Mucosa of gallbladder (tissue), 1 donor: ENCODE data around the gene SLC13A4. TPM values are rescaled to one million over a fixed set of nuclear protein-coding genes. Genes with fewer than 3 reads are reported as not detected.
"Not testable (repeated sequence)": the region's sequence is repeated elsewhere in the genome, so short reads cannot be mapped to it uniquely, and the experiment has no call there.

Experiments
- DNase-seq: peaks from one replicate; pipeline ENCODE4 v3.0.0-alpha.2; 2020; ENCODE audit warnings: low spot score
- total RNA-seq: library from RNA; stranded (reverse); gene quantifications from one replicate; pipeline ENCODE4 v1.2.1, GENCODE V29; 2021
- donor health status: DM: no; HTN: no; CAD: no.

Gene SLC13A4
- total RNA-seq, 1 donor from 2014 or later, result not detected

DNA sequence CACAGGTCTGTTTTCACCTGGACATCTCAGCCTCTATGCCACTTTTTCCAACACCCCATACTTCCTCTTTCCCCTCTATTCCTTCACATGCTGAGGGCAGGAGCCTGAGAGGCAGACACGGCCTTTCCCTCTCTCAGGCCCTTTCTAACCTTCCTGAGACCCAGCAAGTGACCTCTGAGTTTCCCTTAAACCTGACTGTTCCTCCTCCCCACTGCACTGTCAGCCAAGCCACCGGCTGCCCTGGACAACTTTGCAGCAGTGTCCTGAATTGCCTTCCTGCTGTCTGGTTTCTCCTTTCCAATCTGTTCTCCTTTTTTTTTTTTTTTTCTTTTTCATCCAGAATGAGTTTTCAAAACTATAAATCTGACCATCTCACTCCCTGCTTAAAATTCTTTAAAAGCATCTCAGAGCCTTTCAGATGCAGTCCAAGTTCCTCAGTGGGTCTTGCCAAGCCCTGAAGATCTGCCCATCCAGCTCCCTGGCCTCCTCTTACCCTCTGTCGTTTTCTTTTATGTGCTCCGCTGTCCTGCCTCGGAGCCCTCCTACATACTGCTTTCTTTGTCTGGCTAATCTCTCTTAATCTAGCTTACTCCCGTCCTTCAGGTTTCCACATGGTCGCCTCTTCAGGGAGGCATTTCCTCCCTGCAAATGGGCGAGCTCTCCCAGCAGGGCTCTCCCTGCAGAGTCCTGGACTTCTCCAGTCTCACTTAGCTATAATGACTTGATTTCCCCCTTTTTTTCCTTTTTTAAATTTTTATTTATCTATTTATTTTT is 30.5 kb downstream of the SLC13A4 start:
- no peak for DNase-seq

DNA sequence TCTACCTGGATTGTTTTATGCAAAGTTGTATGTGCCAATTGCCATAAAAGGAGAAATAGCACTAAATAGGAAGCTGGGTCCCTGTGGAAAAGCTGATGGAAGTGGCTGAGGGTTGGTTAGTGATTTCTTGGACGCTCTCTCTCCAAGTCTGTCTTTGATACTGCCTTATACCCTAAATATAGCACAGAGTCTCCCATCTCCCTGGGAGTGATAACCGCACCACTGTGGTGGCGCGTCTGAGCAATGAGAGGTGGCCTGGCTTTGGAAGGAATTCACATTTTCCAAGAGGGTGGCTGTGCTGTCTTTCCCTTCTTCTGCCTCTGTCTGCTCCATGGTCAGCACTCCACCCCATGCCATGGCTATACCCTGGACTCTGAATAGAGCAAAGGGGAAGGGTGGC is 34.4 kb downstream of the SLC13A4 start:
- DNase-seq, result no peak

DNA sequence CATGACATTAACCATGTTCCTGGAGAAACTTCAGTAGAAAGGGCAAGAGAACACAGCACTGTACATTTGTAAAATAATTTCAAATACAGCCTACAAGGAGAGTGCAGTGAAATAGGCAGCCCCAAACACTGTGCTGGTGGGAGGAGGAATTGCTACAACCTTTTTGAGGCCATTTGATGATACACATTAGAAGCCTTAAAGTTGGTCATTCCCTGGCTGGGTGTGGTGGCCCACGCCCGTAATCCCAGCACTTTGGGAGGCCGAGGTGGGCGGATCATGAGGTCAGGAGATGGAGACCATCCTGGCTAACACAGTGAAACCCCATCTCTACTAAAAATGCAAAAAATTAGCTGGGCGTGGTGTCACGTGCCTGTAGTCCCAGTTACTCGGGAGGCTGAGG is 35.4 kb downstream of the SLC13A4 start:
- not testable (repeated sequence) for DNase-seq

DNA sequence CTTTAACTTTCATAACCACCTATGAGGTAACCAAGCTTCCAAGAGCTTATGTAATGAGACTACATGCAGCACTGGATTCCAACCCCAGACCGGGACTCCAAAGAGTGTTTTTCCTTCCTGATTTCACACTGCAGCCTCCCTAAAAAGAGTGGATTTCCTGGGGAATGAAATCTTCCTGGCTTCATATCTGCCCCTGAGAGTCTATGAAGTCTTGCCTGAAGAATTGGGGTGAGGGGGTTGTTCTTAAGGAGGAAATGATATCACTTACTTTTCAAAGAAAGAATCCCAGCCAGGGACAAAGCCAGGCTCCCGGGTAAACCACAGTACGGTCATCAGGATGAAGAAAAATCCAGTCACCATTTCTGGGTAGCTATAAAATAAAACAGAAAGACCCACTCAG is 35.9 kb downstream of the SLC13A4 start:
- DNase-seq, result no peak

DNA sequence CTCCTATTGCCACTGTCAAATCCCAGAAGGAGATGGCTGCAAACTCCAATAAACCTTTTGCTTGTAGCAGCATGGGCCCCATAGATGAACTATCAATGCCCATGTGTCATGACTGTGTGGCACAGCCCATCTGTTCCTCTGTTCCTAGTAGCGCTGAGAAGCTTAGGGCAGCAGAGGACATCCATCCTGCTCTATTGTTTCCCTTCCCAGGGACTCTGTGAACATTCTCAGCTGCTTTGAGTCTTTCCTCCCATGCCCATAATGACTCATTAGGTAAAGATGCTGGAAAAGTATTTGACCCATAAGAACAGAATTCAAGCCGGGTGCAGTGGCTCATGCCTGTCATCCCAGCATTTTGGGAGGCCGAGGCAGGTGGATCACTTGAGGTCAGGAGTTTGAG is 37.4 kb downstream of the SLC13A4 start:
- no peak for DNase-seq

DNA sequence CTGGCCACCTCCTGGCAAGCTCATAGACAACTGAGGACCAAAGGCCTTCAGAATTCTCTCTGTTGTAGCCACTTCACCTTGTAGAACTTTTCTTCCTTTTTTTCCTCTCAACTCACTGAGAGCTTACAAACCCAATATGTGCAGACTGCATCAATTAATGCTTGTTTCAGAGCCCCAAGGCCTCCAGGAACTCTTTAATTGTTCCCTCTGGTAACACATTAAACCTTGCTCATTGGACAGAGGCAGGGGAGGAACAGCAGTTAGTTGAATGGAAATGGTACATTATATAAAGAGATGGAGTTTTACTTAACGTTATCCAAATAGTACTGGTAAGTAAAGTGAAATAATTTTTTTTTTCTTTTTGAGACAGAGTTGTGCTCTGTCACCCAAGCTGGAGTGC is 40.5 kb downstream of the SLC13A4 start:
- DNase-seq, result no peak

DNA sequence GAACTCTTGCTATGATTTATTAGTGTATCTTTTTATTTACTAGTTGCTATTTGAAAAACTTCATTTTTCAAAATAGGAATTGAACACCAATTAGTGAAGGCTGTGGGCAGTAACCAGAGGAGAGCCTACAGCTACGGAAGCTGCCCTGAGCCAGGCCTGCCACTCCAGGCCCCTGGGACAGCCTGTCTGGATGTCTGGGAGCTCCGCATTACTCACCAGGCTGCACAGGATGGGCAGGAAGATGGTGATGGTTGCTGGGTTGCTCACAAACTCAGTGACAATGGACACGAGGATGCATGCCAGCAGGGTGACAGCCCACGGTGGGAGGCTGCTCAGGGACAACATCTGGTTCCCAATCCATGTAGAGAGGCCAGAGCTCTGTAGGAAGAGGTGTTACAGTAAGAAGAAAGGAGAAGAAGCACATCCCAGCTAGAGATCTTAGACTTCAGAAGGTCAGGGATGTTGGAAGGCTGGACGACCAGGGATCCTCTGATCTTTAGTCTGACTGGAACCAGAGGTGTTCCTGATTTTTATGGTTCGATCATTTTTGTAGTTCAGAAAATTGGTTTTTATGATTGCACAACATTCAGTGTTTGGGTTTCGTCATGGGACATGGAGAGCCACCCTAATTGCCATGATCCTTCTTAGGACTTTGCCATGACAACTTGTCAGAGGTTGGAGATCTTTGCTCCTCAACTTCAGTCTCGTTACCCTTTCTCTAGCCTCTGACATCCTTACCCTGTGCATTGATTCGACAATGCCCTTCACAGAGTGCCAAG is 42.5 kb downstream of the SLC13A4 start:
- DNase-seq, result no peak

DNA sequence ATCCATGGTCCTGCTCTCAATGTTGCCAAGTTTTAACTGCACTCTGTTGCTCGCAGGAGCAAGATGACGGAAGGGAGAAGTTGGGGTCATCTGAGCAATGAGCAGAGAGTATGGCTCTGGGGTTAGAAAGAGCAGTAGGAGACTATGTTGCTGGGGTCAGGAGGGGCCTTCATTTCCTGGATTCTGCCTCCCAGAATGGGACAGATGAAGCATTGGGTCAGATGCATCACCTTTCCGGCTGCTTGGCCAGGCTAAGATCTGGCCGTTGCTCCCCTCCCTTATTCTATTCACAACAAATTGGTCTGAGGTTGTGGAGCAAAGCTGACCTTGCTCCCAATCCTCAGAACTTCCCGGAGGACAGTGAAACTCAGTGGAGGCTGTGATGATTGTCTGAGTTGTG is 43.3 kb downstream of the SLC13A4 start:
- no peak for DNase-seq

DNA sequence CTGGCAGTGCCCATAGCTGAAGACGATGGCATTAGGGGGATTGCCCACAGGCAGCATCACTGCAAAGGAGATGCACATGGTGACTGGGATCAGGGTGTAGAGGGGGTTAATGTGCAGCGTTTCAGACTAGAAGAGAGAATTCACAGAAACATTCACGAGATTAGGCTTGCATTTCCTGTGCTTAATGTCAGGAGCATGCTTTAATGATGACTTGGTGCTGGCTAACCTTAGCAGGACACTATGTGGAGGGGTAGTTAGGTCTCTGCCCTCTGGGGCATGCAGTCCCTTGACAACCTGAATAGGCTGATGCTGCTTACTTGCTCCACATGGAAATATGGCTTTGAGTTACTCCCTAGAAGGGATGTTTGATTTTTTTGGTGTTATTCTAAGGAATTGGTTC is 43.9 kb downstream of the SLC13A4 start:
- no peak for DNase-seq

DNA sequence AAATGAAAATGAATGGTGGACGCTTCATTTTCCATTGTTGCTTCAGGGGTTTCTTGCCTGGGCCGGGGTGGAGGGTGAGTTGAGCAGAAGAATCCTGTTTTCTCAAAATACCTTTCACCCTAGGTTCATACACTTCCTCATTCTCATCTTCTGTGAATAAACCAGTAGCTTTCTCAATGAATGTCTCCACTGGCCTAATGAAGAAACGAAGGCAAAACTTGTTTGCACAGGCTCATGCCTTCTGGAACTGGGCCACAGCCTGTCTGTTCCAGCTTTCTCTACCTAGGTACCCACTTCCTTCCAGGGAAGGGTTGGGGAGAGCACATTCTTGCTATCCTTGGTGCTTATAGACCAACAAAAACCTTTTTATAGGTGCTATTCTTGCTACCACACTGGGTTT is 44.4 kb downstream of the SLC13A4 start:
- DNase-seq, result no peak

DNA sequence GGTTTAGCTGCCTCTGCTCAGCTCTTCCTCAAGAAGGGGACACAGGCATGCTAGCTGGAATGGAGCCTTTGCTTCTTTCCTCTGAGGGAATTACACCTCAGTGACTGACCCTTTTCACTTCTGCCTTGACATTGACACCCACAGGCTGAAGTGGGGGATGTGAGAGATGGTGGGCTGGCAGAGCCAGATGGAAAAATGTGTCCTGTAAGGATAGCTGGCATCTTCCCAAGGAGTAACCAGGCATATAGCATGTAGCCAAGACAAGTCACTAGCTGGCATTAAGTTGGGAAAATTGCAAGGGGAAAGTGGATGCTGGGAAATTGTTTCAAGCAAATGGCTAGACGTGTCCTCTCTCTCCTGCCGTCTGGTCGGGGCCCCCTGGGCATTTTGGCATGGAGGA is 45.8 kb downstream of the SLC13A4 start:
- DNase-seq, result no peak

DNA sequence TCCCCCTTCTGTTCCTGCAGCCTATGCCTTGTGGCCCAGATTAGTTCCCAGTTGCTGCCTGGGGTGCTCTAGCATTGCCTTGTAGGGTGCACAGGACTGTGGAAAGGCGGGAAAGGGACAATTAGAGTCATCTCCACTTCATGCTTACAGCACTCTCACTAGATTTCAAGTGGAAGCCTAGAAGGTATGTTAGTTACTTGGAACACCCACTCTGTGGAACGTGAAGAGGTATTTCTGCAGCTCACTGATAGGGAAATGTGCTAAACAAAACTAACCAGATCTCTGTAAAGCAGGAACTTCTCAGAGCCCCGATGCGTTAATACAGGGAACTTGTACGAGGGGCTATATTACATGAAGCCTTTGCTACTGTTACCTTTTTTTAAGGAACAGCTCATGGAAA is 46.2 kb downstream of the SLC13A4 start:
- no peak for DNase-seq

DNA sequence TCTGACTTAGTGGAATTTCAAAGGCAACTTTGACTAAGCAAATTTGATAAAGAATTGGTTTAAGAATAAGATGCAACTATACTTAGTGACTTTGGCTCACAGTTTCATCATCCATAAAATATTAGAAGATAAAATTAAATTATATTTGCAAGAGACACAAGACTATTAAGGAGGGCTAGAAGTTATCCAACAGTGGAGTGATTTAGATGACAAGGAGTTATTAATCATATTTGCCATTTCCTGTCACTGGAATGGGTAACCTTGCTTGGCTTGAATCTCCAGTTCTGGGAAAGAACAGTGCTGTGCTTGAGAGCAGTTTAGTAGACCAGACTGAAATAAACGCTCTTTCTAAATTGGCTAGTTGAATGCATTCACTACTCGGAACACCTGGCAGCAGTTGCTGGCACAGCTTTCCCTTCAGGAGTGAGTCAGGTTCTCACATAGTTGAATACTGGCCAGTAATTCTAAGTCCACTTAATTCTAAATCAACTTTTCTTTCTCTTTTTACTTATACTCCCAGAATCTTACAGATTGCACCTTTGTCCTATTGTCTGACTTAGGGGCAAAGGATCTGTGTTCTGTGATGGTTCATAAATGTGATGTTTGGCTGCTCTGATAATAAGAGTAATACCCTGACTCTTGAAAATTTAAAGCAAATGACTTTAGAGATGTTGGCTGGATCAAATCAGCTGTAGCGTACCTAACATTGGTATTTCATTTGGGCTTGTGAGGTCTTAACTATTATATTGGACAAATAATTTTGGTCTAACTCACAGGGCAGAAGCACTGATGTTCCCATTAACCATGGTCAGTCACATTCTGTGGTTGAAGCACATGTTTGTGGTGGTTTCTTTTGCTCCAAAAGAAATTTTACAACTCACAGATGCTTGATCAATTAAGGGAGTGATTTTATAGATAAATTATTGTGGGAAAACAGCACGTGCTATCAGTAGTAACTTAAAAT is 49.1 kb downstream of the SLC13A4 start:
- no peak for DNase-seq

DNA sequence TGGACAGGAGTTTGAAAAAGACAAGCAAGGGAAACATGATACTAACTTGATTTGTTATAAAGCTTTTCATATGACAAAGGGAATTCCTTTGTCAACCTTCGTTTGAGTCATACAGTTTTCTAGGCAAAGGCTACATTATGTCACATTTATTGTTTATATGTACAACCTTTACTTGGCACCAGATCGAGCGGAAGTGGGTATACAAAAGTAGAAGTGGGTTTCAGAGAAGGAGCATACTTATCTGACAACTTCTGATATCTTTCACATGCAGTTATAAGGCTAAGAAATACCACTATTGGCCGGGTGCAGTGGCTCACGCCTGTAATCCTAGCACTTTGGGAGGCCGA is 54.7 kb downstream of the SLC13A4 start:
- no peak for DNase-seq

DNA sequence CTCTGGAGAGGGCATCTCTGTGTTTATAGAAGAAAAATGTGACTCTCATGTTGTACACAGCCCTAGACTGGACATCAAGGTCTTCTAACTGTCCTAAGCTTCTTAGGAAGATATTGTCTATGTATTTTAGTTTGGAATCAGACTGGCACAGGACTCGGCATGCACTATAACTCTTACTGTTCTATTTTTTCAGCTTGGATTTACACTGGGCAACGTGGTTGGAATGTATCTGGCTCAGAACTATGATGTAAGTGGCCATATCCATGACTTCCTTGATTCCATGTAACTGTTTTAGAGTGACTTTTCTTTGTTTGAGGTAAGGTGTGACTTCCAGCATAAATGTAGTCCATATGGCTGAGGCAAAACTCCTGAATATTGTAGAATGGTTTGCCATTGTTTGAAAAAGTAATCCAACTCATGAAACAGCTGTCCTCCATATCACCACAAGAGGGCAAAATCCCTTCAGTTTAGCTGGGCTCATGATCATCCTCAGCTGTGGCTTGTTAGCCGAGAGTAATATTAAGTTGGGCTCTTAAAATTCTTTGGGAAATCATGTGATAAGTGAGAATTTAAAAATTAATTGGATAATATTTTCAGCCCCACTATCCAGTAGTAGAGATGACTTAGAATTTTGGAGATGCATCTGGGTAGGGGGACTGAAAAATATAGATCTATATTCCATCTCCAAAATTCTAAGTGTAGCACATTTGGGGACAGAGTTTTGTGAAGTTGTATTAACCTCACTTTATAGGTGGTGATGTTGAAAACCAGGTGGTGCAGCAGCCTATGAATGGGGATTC is 55.2 kb downstream of the SLC13A4 start:
- peak; percentile 42 for DNase-seq

DNA sequence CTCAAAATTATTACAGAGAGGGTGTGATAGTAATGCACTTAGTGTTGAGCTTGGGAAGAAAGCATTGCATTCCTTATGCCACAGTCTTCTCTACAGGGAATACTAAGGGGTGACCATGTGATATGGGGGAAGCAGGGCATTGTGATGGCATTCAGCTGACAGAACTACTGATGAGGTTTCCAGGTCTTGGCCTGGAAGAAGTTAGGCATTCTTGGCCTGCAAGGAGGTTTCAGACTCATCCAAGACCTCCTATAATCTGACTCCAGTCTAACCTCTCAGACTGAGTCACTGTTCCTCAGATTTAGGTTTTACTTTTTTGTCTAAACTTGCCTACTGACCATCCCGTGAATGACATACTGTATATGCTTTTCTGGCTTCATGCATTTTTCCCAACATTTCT is 57.8 kb downstream of the SLC13A4 start:
- no peak for DNase-seq

DNA sequence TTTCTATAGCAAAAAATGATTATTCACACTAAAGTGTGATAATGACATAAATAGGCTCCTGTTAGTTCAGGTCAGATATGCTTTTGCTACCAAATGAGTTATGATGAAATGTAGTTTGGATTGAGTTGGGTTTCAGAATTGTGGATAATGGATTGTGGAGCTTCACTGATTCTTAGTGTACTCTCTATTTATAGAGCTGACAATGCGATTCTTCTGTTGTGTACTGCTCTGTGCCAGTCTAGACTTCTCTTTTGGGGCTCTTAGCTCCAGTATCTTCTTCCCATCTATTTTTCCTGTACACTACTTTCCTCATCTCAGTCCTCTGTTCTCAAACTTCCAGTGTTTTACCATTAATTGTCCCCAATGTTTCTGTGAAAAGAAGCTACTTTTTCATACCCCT is 58.2 kb downstream of the SLC13A4 start:
- no peak for DNase-seq

DNA sequence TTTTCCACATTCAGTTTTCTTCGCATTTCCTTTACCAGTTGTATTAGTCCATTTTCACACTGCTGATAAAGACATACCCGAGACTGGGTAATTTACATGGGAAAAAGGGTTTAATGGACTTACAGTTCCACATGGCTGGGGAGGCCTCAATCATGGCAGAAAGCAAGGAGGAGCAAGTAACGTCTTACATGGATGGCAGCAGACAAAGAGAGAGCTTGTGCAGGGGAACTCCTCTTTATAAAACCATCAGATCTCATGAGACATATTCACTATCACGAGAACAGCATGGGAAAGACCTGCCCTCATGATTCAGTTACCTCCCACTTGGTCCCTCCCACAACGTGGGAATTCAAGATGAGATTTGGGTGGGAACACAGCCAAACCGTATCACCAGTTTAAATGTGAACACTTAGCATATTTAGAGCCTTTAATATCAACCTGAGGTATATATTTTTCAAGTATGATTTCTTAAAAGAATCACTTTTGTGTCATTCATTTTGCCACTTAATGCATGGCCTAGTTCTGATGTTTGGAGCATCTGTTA is 59.1 kb downstream of the SLC13A4 start:
- DNase-seq, result not testable (repeated sequence)

DNA sequence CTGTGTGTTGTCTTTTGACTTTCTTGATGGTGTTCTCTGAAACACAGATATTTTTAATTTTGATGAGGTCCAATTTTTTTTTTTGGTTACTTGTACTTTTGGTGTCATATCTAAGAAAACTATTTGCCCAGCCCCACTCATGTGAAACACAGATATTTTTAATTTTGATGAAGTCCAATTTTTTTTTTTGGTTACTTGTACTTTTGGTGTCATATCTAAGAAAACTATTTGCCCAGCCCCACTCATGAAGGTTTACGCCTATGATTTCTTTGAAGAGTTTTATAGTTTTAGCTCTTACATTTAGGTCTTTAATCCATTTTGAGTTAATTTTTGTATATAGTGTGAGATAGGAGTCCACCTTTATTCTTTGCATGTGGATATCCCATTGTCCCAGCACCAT is 60.4 kb downstream of the SLC13A4 start:
- DNase-seq, result not testable (repeated sequence)

DNA sequence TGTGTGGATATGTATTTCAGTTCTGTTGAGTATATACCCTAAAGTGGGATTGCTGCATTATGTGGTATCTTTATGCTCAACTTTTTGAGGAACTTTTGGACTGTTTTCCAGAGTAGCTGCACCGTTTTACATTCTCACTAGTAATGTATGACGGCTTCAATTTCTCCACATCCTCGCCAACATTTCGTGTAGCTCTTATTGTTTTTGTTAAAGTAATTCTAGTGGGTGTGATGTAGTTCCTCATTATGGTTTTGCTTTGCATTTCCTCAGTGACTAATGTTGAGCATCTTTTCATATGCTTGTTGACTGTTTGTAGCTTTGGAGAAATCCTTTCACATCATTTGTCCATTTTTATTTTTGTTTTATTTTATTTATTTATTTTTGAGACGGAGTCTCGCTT is 61.1 kb downstream of the SLC13A4 start:
- DNase-seq, result no peak

DNA sequence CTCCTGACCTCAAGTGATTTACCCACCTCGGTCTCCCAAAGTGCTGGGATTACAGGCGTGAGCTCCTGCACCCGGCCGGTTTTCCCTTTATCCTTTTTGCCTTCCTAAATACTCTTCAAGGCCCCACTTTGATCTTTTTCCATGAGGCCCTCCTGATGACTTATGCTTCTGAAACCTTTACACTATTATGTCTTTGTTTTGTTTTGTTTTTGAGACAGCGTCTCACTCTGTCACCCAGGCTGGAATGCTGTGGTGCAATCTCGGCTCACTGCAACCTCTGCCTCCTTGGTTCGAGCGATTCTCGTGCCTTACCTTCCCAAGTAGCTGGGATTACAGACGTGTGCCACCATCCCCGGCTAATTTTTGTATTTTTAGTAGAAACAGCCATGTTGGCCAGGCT is 61.8 kb downstream of the SLC13A4 start:
- no peak for DNase-seq
